Suppressor macrophage treated with lipopolysaccharide for 4 hours (primary cell): ENCODE data around the gene C2CD4D.
"Not testable (repeated sequence)": the region's sequence is repeated elsewhere in the genome, so short reads cannot be mapped to it uniquely, and the experiment has no call there.

ENCODE experiments used
- DNase-seq: peaks from one replicate; pipeline ENCODE4 v3.0.0-alpha.2; 2020

Gene C2CD4D

DNA sequence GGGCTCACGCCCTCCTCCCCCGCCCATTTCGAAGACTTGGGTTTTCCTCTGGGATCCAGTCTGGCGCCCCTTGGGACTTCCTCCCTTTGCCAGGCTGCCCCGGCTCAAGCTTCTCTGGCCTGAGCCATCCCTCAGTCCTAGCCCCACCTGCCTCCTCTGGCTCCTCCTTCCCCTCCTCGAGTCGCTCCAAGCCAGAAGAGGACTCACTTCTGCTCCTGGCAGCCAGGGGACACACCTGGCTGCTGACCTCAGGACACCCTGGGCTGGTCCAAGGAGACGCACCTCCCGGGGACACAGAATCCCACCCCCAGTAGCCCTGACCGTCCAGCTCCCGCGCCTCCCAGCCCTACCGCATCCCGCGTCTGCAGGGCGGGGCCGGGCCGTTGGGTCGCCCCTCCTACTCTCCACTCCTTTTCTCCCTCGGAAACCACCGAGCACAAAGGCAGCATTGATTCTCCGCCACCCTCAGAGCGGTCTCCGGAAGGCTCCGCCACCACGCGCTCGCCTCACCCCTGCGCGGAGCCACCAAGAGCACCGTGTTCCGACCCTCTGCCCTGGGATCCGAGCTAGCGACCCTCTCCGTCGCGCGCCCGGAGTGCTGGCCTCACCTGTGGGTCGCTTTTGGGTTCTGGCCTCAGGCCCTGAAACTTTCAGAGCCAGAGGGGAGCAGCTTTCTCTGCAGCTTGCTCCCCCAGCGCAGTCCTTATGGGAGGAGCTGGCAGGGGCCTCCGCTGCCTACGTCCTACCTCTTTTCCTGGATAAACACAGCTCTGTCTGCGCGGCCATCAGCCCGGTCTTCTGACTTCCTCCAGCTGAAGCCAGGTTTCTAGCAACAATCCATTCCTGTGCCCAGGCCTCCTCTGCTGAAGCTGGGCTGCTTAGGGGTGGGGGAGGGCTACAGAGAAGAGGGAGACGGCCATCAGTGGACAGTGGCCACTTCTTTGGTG lies at the start of gene C2CD4D:
Gene C2CD4D, minus strand, starts transcription at position 364 of the 947 bp plus-strand sequence. CDS start 831 bp downstream, outside the sequence.
- no peak for DNase-seq

- peak; percentile 34 for DNase-seq
Measured at GRCh38 chr1:151888972-151889570, 49.5 kb upstream of the C2CD4D start.

DNA sequence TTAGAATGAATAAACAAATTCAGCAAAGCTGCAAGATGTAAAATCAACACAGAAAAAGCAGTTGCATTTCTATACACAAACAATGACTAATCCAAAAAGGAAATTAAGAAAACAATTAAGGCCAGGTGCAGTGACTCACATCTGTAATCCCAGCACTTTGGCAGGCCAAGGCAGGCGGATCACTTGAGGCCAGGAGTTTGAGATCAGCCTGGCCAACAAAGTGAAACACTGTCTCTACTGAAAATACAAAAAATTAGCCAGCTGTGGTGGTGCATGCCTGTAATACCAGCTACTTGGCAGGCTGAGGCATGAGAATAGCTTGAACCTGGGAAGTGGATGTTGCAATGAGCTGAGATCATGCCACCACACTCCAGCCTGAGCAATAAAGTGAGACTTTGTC lies 47.4 kb upstream of the C2CD4D start:
- DNase-seq, result no peak

- DNase-seq, result no peak
Measured at GRCh38 chr1:151885479-151885878, 45.9 kb upstream of the C2CD4D start.

- not testable (repeated sequence) for DNase-seq
Measured at GRCh38 chr1:151884879-151885278, 45.3 kb upstream of the C2CD4D start.

DNA sequence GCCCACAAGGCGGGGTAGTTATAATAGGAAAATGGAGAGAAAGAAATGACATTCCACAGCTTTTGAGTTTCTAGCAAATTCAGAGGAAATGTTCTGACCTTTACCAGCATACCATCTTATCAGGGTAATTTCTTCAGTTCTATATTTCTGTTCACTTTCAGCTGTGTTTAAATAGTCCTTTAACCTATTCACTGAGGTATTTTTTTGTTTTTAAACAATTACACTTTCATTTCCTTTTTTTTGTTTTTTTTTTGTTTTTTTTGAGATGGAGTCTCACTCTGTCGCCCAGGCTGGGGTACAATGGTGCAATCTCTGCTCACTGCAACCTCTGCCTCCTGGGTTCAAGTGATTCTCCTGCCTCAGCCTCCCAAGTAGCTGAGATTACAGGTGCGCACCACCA lies 44.8 kb upstream of the C2CD4D start:
- not testable (repeated sequence) for DNase-seq

GRCh38 chr1:151883898-151884297 lies 44.3 kb upstream of the C2CD4D start:
- DNase-seq, result not testable (repeated sequence)

- not testable (repeated sequence) for DNase-seq
Measured at GRCh38 chr1:151882918-151883317, 43.3 kb upstream of the C2CD4D start.

GRCh38 chr1:151882466-151882865 lies 42.8 kb upstream of the C2CD4D start:
- DNase-seq, result no peak

- DNase-seq, result no peak
Measured at GRCh38 chr1:151881479-151881878, 41.9 kb upstream of the C2CD4D start.

DNA sequence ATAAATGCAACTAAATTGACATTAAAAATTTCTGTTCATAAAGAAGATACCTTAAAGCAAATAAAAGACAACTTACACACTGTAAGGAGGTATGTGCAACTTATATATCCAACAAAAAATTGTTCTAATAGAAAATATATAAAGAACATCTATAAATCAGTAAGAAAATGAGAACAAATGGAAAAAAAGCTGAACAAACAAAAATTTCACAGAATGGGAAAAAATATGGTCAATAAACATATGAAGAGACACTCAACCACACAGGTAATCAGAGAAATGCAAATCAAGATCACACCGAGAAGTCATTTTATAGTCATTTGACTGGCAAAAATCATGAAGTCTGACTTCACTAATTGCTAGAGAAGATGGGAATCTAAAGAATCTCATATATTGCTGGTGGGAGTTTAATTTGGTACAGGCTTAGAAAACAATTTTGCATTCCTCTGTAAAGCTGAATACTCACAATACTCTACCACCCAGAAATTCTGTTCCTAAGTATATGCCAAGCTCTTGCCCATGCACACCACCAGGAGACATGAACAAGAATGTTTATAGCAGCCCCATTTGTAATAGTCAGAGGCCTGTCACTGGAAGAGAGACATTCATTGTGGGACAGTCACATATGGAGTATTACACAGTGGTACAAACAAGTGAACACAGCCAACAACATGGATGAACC lies 35.9 kb upstream of the C2CD4D start:
- DNase-seq, result no peak

DNA sequence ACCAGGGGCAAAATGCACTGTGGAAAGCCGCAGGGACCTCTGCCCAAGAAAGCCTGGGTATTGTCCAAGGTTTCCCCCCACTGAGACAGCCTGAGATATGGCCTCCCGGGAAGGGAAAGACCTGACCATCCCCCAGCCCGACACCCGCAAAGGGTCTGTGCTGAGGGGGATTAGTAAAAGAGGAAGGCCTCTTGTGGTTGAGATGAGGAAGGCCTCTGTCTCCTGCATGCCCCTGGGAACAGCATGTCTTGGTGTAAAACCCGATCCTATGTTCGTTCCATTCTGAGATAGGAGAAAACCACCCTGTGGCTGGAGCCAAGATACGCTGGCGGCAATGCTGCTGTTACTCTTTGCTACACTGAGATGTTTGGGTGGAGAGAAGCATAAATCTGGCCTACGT lies 33.2 kb upstream of the C2CD4D start:
- DNase-seq, result not testable (repeated sequence)

DNA sequence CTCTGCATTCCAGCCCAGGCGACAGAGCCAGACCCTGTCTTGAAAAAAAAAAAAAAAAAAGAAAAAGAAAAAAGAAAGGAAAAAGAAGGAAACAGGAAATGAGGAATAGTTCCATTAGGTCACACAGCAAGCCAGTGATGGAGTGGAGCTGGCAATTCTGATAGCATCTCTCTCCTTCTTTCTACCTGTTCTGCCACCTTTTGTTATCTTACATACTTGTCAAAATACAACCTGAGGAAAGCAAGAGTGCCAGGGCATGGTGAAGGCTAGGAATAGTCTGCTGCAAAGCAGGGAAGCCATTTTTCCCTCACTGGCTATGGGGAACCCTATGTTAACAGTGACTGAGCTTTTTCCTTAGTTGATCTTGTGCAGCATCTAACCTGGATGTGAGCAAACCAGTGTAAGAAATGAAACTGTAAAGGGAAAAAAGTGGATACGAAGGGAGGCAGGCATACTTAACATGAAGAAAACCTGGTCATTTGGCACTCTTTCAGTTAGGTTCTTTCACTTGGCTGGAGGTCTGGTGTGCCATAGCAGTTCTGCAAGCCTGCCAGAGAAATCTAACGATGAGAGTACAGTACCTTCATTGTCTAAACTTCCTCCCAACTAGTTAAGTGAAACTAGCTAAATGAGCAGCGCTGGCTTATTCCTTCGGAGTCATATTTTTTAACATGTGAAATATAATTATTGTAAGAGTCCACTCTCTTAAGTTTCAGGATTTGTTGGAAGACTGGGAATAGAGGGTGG lies 31.8 kb upstream of the C2CD4D start:
- DNase-seq, result no peak

GRCh38 chr1:151868486-151868885 lies 28.9 kb upstream of the C2CD4D start:
- DNase-seq, result no peak

GRCh38 chr1:151867765-151868411 lies 28.3 kb upstream of the C2CD4D start:
- peak; percentile 91 for DNase-seq

DNA sequence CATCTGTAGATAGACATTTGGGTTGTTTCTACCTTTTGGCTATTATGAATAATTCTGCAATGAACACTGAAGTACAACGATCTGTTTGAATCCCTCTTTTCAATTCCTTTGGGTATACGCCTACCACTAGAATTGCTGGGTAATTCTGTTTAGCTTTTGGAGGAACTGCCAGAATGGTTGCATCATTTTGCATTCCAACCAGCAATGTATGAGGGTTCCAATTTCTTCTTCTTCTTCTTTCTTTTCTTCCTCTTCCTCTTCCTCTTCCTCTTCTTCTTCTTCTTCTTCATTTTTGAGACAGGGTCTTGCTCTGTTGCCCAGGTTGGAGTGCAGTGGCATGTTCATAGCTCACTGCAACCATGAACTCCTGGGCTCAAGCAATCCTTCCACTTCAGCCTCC lies 27.7 kb upstream of the C2CD4D start:
- DNase-seq, result peak; percentile 25

GRCh38 chr1:151864411-151864810 lies 24.8 kb upstream of the C2CD4D start:
- no peak for DNase-seq

- no peak for DNase-seq
Measured at GRCh38 chr1:151862604-151863003, 23.0 kb upstream of the C2CD4D start.

DNA sequence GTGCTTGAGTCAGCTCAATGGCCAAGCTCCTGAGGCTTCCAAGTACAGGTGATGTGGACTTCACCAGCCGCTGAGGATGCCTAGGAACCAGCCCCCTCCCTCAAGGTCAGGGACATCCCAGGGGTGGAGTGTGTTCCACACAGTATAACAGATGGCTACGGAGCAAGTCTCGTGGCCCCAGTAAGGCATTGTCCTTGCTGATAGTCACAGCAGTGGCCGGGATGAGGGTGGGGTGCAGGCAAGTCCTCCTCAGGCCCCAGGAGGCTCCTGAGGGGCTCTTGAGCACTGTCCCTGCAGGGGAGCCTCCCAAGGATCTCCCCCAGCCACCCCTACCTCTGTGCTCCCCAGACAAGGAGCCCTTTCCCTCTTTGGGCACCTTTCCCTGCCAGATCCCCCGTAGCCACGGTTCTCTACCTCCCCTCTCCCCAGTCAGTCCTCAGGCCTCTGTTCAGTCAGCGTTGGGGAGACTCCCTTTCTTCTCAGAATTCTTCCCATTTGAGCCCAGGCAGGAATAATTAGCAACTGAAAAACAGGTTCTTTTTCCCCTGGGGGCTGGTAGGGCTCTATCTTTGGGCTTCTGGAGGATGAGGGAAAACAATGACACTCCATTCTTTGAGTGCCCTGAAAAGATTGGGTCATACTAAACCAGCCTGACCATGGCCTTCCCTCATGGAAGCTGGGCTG lies 21.0 kb upstream of the C2CD4D start:
- DNase-seq, result no peak

- peak; percentile 35 for DNase-seq
Measured at GRCh38 chr1:151859891-151860293, 20.3 kb upstream of the C2CD4D start.

GRCh38 chr1:151858886-151859665 lies 19.5 kb upstream of the C2CD4D start:
- DNase-seq, result no peak
